ENCODE results near the gene ZNF155. TPM values are rescaled to one million over a fixed set of nuclear protein-coding genes. Genes with fewer than 3 reads are reported as not detected.

ZNF155 gene
- polyA plus RNA-seq, 4 donors: 3.7 to 8.7 (median 5.5) TPM

Other genes with a start within 250 kb of the ZNF155 start
- gene SMG9, start 229.2 kb upstream of the ZNF155 start, polyA plus RNA-seq: 10 to 100 TPM; 21.3 to 32.4 (median 26.5) TPM
- 1 to 10 TPM in 2 of 4 donors, not detected in 2; 1.1 to 2.6 TPM for gene KCNN4, start 203.2 kb upstream of the ZNF155 start, polyA plus RNA-seq
- gene LYPD5, start 181.7 kb upstream of the ZNF155 start, polyA plus RNA-seq: 1 to 10 TPM in 2 of 4 donors, under 1 TPM in 1, not detected in 1; 0.35 to 2.3 (median 1.1) TPM
- gene ZNF283, start 156.9 kb upstream of the ZNF155 start, polyA plus RNA-seq: 10 to 100 TPM in 1 of 4 donors, 1 to 10 TPM in 3; 1.3 to 15.1 (median 3.1) TPM
- gene ZNF404, start 100.2 kb upstream of the ZNF155 start, polyA plus RNA-seq: 1 to 10 TPM in 3 of 4 donors, not detected in 1; 1.8 to 9.9 (median 2.0) TPM
- gene ZNF45, start 48.9 kb upstream of the ZNF155 start, polyA plus RNA-seq: 10 to 100 TPM in 1 of 4 donors, 1 to 10 TPM in 3; 3.5 to 18.5 (median 6.0) TPM
- gene ZNF221, start 33.0 kb upstream of the ZNF155 start, polyA plus RNA-seq: 1 to 10 TPM in 2 of 4 donors, not detected in 2; 1.1 to 3.6 TPM
- 1 to 10 TPM; 1.1 to 6.4 (median 1.6) TPM for gene ZNF230, start 18.8 kb downstream of the ZNF155 start, polyA plus RNA-seq
- gene ZNF222, start 41.2 kb downstream of the ZNF155 start, polyA plus RNA-seq: 1 to 10 TPM; 1.9 to 6.1 (median 3.3) TPM
- gene ZNF223, start 67.8 kb downstream of the ZNF155 start, polyA plus RNA-seq: 10 to 100 TPM in 1 of 4 donors, 1 to 10 TPM in 3; 3.3 to 23.6 (median 6.4) TPM
- 1 to 10 TPM in 1 of 4 donors, under 1 TPM in 3; 0.67 to 4.6 (median 0.76) TPM for gene ZNF284, start 88.0 kb downstream of the ZNF155 start, polyA plus RNA-seq
- gene ZNF224, start 110.2 kb downstream of the ZNF155 start, polyA plus RNA-seq: 10 to 100 TPM in 3 of 4 donors, 1 to 10 TPM in 1; 8.3 to 46.4 (median 22.8) TPM
- 1 to 10 TPM; 1.4 to 6.6 (median 1.8) TPM for gene ZNF225, start 129.2 kb downstream of the ZNF155 start, polyA plus RNA-seq
- 10 to 100 TPM in 1 of 4 donors, 1 to 10 TPM in 3; 1.6 to 11.8 (median 2.4) TPM for gene ZNF234, start 157.4 kb downstream of the ZNF155 start, polyA plus RNA-seq
- 10 to 100 TPM; 13.6 to 28.2 (median 19.9) TPM for gene ZNF226, start 180.9 kb downstream of the ZNF155 start, polyA plus RNA-seq
- gene ZNF227, start 228.3 kb downstream of the ZNF155 start, polyA plus RNA-seq: 10 to 100 TPM in 1 of 4 donors, 1 to 10 TPM in 3; 3.8 to 18.8 (median 5.0) TPM